Renal cortical epithelial cell (primary cell): ENCODE results near the gene UTF1. TPM values are rescaled to one million over a fixed set of nuclear protein-coding genes. Genes with fewer than 3 reads are reported as not detected.
A peak's percentile ranks its signal among the peaks of the same experiment; 100 is the strongest.
"Not testable (repeated sequence)": the region's sequence is repeated elsewhere in the genome, so short reads cannot be mapped to it uniquely, and the experiment has no call there.

Experiments used
- DNase-seq: peaks from one replicate; pipeline ENCODE4 v3.0.0-alpha.2; 2011; ENCODE audit warnings: low read depth
- total RNA-seq: library from RNA; depleted of rRNA; stranded (reverse); fragments of >200 nt; gene quantifications from 2 replicates; pipeline ENCODE4 v1.2.3, GENCODE V29; 2014

UTF1 gene
- total RNA-seq, 1 donor from 2014 or later: not detected

- not testable (repeated sequence) for DNase-seq
Observed at GRCh38 chr10:133265052-133265451, 35.0 kb downstream of the UTF1 start.

- no peak for DNase-seq
Observed at GRCh38 chr10:133266056-133266795, 36.2 kb downstream of the UTF1 start.

- no peak for DNase-seq
Observed at GRCh38 chr10:133267293-133267692, 37.3 kb downstream of the UTF1 start.

- no peak for DNase-seq
Observed at GRCh38 chr10:133267829-133268228, 37.8 kb downstream of the UTF1 start.

GRCh38 chr10:133268532-133268931 is 38.5 kb downstream of the UTF1 start:
- DNase-seq: no peak

GRCh38 chr10:133269367-133269766 is 39.4 kb downstream of the UTF1 start:
- no peak for DNase-seq

GRCh38 chr10:133270204-133270603 is 40.2 kb downstream of the UTF1 start:
- no peak for DNase-seq

GRCh38 chr10:133270773-133271297 is 40.8 kb downstream of the UTF1 start:
- DNase-seq: no peak

- no peak for DNase-seq
Observed at GRCh38 chr10:133271521-133272300, 41.7 kb downstream of the UTF1 start.

GRCh38 chr10:133272301-133272963 is 42.4 kb downstream of the UTF1 start:
- DNase-seq: no peak

GRCh38 chr10:133272964-133273420 is 43.0 kb downstream of the UTF1 start:
- no peak for DNase-seq

GRCh38 chr10:133273534-133274143 is 43.6 kb downstream of the UTF1 start:
- DNase-seq: no peak

- DNase-seq: no peak
Observed at GRCh38 chr10:133274751-133275683, 45.0 kb downstream of the UTF1 start.

GRCh38 chr10:133275684-133276092 is 45.7 kb downstream of the UTF1 start:
- DNase-seq: no peak

GRCh38 chr10:133276100-133276434 is 46.0 kb downstream of the UTF1 start:
- no peak for DNase-seq

GRCh38 chr10:133276435-133277201 is 46.6 kb downstream of the UTF1 start, which contains the start of gene ADAM8:
Gene ADAM8 (minus strand): TSS chr10:133276868. CDS start chr10:133276817, 51 bp downstream.
- no peak for DNase-seq

GRCh38 chr10:133277277-133277992 is 47.4 kb downstream of the UTF1 start:
- DNase-seq: no peak

- peak; percentile 19 for DNase-seq
Observed at GRCh38 chr10:133277993-133278576, 48.1 kb downstream of the UTF1 start.
